ENCODE results near the gene NCR2. TPM values are rescaled to one million over a fixed set of nuclear protein-coding genes. Genes with fewer than 3 reads are reported as not detected.

NCR2 gene
- total RNA-seq, 1 donor, result not detected

DNA sequence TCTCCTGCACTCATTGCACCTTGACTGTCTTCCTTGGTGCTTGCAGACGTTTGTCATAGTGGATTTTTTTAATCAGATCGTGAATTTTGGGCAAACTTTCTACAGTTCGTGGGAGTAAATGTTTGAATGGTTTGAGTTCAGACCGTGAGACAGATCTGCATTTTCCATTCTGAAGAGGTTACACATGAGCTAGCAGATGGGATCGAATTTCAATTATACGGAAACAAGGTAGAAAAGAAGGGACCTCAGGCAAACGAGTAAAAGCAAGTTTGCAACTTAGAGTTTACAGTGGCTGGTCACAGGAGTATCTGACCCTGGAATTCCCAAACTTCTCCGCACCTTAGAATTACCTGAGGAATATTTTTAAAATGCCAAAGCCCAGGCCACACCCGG lies 17.2 kb upstream of the NCR2 start:
- DNase-seq (ENCODE audit: low read depth), result no peak
- no peak overlapping the region for H3K4me3 ChIP-seq (ENCODE audit: low read depth, low read length)
- no peak for TF ChIP-seq CTCF (IDR thresholded peaks at IDR 0.05; ENCODE audit: insufficient read depth, low read length)

DNA sequence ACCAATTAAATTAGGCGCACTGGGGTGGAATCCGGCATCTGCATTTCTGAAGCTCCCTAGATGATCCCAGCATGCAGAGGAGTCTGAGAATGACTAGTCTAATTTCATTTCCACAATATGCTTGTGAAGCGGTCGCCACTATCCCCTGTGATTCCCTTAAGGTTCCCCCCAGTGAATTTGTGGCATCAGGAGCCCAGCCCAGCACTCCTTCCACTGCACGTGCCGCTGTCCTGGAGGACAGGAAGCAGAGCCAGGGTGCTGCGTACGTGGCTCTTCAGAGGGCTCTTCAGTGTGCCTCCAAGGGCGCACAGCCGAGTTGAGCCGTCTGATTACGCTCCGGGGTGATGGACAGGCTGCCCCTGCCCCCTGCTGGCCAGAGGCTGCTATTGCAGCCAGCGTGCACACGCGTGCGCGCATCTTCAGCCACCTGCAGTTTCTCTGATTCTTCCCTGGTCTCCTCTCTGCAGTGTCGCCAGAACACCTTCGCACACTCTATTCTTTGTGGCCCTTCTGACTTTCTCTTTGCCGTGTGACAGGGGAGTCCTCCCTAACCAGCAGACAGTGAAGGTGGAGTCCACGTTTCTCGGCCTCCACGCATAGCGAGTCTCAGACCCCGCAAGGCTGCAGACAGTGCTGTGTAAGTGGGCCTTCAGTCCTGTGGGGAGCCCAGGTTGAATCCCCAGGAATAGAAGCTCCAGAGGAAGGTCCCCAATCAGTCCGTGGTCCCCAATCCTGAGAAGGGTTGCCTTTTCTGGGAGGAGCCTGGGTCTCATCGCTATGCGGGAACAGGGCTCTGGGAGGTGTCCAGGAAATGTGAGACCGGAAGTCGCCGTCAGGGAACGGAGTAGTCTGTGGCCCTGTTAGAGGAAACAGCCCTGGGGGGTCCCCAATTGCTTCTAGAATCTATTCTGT lies 16.5 kb upstream of the NCR2 start:
- peak; percentile 100 for TF ChIP-seq CTCF (IDR thresholded peaks at IDR 0.05; ENCODE audit: insufficient read depth, low read length)
- peak overlapping the region; percentile 54 for H3K4me3 ChIP-seq (ENCODE audit: low read depth, low read length)
- DNase-seq (ENCODE audit: low read depth), result peak; percentile 71

DNA sequence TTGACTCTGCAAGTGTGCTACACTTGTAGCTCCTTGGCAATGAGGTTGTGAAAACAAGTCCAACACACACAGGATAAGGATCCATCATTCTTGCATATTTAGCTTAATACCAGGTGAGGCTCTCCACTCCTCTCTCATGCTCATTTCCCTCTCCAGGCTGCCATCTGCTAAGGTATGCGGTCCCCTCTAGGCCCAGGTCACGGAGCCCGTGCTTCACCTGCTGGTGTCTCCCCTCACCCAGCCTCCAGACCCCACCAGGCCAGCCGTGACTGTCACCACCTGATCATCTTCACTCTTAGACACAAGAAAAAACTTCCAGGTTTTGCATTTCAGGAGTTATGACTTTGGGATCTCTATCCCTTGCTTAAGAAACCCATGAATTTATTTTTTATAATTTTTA lies 14.2 kb upstream of the NCR2 start:
- TF ChIP-seq CTCF (IDR thresholded peaks at IDR 0.05; ENCODE audit: insufficient read depth, low read length), result no peak
- no peak overlapping the region for H3K4me3 ChIP-seq (ENCODE audit: low read depth, low read length)
- no peak for DNase-seq (ENCODE audit: low read depth)

DNA sequence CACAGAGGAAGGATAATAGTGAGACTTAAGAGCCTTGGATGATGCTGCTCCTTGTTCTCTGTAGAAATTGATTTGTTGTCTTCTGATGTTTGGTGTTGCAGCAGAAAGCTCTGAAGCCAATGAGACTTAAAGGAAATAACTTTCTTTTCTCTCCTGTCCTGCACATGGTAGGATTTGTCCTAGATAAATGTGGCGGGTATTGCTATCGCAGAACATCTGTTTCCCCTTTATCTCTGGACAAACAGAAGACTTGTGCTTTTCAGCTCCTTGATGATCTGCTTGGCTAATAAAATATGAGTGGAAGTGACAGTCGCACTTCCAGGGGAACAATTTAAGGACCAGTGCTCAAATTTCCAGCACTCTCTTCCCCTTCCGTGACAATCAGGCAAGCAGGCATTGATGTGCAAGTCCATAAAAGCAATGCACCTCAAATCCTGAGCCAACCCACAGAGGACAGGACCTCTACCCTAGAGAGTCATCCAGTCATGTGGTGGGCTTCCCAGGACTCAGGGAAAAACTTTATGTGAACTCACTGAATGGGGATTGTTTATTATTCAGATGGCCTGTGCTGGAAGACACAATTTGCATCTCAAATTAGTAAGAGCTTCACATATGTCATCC lies 9.9 kb upstream of the NCR2 start:
- no peak for TF ChIP-seq CTCF (IDR thresholded peaks at IDR 0.05; ENCODE audit: insufficient read depth, low read length)
- DNase-seq (ENCODE audit: low read depth), result no peak
- H3K4me3 ChIP-seq (ENCODE audit: low read depth, low read length), result no peak overlapping the region

DNA sequence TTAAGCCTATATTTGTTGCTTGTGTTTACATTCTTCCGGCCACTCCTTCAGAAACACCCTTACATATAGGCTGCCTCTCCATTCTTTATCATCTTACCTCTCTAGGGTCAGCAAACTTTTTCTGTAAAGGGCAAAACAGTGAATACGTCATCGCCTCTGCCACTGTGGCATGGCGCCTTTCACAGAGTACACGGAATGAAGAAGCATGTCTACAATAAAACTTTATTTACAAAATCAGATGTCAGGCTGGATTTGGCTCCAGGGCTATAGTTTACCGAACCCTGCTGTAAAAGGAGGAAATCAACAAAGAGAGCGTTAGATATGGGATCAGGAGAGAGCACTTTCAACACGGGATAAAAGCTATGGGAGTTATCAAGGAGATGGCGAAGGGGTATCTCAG lies 9.3 kb upstream of the NCR2 start:
- DNase-seq (ENCODE audit: low read depth), result no peak
- TF ChIP-seq CTCF (IDR thresholded peaks at IDR 0.05; ENCODE audit: insufficient read depth, low read length), result no peak
- H3K4me3 ChIP-seq (ENCODE audit: low read depth, low read length), result no peak overlapping the region

DNA sequence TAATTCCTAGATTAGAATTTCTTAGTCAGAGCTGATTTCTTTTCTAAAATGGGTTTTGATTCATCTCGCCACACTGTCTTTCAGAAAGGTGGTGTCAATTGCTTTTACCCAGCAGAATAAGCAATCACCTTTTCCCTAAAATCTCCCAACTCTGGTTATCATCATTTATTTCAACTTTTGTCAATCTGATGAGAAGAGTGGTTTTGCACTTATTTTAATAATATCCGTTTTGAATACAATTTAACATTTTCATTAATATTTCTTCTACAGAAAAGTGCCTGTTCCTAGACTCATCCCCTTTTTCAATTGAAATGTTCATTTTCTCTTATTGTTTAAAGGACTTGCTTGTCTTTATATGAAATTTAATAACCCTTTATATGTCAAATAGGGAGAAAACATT lies 8.2 kb upstream of the NCR2 start:
- no peak for TF ChIP-seq CTCF (IDR thresholded peaks at IDR 0.05; ENCODE audit: insufficient read depth, low read length)
- no peak overlapping the region for H3K4me3 ChIP-seq (ENCODE audit: low read depth, low read length)
- no peak for DNase-seq (ENCODE audit: low read depth)

All from fibroblast of the aortic adventitia (primary cell).